GM18858 (cell line): ENCODE measurements around the gene APOL2.
"Not testable (repeated sequence)": the region's sequence is repeated elsewhere in the genome, so short reads cannot be mapped to it uniquely, and the experiment has no call there.

Source experiments
- ATAC-seq: cut with Tn5 transposase; IDR thresholded peaks from one replicate; pipeline ENCODE4 v1.9.1; 2021; ENCODE audit not compliant: unreplicated experiment

APOL2 gene

DNA sequence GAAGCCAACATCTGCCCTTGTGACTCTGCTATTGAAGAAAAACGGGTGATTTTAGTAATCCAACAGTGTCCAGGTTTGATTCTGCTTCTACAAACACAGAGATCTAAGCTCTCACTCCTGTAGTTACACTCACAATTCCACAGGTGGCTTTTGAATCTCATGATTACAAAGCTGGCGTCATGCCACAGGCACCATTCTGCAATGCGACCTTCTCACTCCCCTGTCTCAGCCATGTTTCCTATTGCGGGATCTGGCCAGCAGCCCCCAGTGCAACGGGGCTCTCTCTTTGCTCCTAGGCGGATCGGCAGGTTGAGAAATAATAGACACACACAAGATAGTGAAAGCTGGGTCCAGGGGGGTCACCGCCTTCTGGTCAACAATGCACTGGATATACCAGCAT, 36.4 kb downstream of the APOL2 start:
- not testable (repeated sequence) for ATAC-seq

DNA sequence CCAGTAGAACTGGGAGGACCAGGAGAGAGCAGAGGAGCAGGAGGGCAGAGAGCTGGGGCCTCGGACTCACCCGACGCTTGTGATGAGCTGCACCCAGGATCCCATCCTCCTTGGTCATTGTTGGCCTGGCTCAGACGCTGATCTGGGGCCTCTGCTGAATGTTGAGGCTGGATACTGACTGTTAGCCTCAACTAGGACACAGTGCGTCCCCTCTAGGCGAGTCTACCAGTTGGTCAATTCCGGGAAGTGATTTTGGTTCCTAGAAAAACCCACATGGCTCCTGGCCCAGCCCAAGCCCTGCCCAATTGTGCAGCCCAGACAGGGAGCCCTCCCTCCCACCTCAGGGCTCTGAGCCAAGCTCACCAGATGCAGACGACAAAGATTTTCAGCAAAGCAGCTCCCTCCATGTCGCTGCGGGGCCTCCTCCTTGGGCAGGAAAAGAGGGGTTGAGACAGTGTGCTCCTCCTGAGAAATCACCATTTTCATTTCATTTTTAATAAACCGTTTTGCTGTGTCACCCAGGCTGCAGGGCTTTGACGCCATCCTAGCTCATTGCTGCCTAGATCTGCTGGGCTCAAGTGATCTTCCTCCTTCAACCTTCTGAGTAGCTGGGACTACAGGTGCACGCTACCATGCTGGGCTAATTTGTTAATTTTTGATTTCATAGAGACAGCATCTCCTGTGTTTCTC, 37.6 kb downstream of the APOL2 start, which contains the start of gene APOL4:
APOL4 (minus strand) TSS at position 180 of the 690 bp plus-strand sequence; CDS start at position 105, 75 bp downstream.
- ATAC-seq = no peak

DNA sequence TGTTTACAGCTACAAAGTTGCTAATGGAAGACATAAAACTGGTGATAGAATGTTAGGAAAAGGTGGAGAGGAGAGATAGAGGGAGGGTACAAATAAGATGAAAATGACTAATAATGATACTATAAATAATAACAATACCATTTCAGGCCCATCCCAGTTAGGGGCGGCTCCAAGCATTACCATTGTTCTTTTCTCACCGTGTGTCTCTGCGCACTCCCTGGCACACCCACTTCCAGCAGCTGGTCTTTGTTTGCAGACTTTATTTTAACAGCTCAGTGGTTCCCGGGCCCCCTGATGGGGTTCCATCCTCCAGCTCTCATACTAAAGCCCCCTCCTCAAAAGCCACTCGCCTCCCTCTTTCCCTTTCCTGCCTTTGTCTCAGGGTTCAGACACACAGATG, 38.3 kb downstream of the APOL2 start:
- not testable (repeated sequence) for ATAC-seq

- no peak for ATAC-seq
Observed at GRCh38 chr22:36199001-36199551, 40.3 kb downstream of the APOL2 start.

GRCh38 chr22:36198536-36198935, 40.8 kb downstream of the APOL2 start:
- no peak for ATAC-seq

DNA sequence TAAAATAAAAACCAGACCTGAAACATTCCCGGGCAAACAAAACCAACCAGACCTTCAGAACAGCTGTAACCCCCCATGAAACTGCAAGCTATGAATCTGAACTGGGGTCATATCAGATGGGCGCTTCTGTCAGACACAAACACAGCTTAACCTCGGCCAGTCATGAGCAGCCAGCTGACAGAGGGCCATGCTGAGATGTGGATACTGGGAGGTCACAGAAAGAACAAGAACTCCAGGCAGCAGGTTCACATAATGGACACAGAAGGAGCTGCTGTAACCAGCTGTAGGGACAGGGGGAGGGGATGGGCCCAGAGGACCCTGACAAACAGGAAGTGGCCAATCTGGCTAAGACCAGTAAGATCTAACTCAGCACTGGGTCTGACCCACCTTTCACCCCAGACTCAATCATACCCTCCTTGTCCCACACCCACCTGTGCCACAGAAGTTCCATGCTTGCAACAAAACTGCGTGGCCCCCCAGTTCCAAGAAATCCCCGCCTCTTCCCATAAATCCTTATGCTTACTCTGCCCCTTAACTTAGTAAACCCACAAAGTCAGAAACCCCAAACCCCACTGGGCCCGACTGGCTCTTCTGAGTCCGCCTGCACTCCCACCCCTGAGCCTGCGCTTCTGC, 41.7 kb downstream of the APOL2 start:
- ATAC-seq = no peak

- no peak for ATAC-seq
Observed at GRCh38 chr22:36197065-36197440, 42.3 kb downstream of the APOL2 start.

DNA sequence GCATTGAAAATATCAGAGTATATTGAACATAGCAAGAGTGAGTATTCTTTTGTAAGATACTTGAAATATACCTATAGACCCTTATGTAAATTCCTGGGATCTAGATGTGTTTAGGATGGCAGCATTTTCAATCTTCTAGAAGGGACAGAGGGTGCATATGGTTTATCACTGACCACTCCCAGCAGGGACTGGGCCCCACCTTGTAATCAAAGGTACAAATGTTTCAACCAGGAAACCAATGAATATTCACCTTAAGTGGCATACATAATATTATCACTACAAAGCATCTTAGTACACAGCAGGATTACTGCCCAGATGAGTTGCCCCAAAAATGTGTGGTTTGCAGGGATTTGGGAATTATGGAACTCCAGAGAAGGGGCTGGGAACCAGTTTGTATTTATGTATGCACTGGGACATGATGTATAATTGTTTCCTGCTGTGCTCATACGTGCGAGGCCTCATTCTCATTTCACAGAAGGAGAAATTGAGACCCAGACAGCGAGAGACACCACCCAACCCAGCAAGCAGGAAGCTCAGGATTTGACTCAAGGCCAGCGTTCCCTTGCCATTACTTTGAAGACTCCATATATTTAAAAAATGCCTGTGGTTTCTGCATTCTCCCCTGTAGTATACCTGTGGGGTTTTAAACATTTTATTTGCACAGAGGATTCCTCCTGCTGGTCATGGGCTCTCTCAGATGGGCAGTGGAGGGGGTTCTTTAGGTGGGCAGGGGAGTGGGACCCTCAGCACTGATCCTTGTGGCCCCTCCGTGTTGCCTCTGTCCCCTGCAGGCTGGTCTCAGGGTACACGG, 42.9 kb downstream of the APOL2 start:
- no peak for ATAC-seq

- ATAC-seq = no peak
Observed at GRCh38 chr22:36194971-36195370, 44.4 kb downstream of the APOL2 start.

- no peak for ATAC-seq
Observed at GRCh38 chr22:36194385-36194784, 44.9 kb downstream of the APOL2 start.

DNA sequence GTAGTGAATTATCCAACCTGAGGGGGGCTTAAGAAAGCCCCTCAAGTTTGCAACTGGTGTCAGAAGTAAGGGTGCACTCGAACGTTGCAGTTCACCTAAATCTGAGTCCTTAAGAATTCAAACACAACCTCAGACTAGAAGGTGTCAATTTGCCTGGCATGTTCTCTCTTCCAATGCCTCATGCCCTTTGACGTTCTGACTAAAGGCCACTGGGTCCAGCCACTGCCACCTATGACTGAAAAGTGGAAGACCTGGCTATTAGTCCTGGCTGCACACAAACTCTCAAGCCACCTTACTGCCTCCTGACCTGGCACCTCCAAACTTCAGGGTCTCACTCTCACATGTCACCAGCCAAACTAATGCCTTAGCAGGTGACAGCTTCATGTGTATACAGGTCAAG, 45.8 kb downstream of the APOL2 start:
- ATAC-seq = no peak

- ATAC-seq = no peak
Observed at GRCh38 chr22:36193171-36193570, 46.2 kb downstream of the APOL2 start.

GRCh38 chr22:36192542-36192941, 46.8 kb downstream of the APOL2 start:
- ATAC-seq = no peak

- ATAC-seq = no peak
Observed at GRCh38 chr22:36191106-36191836, 48.1 kb downstream of the APOL2 start.

- ATAC-seq = not testable (repeated sequence)
Observed at GRCh38 chr22:36187862-36188261, 51.5 kb downstream of the APOL2 start.

DNA sequence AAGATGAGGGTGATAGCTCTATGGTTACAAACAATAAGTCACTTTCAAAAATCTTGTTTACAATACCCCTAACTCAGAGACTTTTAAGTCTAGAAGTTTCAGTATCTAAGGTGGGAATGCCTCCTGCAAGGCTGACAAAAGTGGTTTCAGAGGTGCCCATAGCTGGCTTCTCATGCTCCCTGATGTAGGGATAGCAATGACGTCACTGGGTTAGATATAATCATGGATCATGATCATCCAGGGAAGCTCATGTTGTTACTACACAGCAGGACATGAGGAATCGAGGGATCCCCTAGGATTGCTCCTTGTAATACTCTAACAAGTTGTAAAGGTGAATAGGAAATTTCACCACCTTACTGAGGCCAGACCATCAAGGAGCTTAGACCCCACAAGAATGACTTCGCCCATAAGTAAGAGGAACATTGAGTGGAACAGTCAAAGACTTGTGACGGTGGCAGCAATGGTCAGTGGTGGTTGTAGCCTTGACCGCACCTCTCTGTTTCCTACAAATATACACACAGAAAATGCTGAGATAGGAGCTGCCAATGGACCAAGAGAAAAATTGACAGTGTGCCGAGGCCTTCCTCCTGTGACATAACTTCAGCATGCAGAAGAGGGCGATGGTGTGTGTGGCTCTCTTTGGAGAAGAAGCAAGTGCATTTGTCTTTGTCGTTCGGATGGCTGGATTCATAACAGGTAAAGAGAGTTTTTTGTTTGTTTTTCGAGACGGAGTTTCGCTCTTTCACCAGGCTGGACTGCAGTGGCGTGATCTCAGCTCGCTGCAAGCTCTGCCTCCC, 53.3 kb downstream of the APOL2 start:
- ATAC-seq = no peak

DNA sequence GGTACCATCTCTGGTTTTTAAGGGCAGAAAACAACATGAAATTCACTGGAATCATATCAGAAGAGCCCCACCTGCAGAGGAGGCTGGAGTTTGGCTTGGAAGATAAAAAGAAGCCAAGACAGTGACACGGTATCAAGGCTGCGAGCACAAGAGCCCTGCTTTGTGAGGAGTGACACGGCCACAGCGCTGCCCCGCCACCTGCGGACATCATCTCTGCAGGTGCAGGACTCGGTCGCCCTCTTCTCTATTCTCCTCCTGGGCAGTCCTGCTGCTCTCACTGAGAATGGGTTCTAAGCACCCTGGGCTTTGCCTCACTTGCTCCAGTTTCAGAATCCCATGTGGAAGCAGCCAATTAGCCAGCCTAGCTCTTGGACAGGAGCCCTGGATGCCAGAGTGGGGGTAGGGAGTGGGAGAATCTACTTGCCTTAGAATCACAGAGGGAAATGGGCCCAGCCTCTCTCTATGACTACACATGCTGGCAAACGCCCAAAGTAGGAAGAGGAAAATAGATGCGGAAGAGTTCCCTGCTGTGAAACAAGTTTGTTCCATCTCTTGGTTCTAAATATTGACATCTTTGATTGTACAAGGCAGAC, 54.8 kb downstream of the APOL2 start:
- no peak for ATAC-seq

DNA sequence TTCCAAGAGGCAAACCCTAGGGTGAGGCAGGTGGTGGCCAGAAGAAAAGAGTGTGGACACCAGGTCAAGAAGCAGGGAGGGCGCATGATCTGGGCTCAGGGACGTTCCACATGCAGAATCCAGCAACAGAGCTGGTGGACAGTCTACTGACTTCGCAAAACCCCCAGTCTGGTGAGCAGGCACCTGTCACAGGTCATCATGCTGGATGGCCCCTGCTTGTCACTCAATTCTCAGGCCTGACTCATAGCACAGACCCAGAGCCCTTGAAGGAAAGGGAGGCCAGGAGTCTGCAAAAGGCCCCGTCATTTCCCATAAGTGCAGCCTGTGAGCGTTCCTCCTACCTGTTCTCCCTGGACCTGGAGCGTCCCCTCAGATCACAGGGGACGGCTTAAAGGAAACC, 55.9 kb downstream of the APOL2 start:
- ATAC-seq = no peak

DNA sequence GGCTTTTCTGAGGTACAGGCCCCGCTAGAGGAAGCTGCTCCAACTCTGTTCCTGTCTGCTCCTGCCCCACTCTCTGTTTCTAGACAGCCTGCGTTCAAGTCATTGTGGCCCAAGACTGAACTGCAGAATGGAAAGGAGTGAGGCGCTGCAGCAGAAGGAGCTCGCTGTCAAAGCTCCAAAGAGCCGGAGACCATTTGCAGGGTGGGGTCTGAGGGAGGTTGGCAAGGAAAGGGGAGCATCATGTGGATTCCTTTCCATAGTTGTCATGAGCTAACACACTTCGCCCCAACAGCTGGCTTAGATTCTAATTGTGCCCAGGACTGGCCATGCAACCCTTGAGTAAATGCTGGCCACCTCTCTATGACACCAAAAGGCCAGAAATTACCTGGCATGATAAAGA, 56.5 kb downstream of the APOL2 start:
- ATAC-seq = no peak

GRCh38 chr22:36182056-36182455, 57.3 kb downstream of the APOL2 start:
- no peak for ATAC-seq
